Vagina (tissue), 2 donors: Measurements from ENCODE around the gene ITM2C. TPM values are rescaled to one million over a fixed set of nuclear protein-coding genes. Genes with fewer than 3 reads are reported as not detected.

Experiments used
- DNase-seq, 2 donors: peaks; one replicate each; pipeline ENCODE4 v3.0.0-alpha.2; 2017; ENCODE audit errors: extremely low spot score in 2 of 2
- H3K27ac ChIP-seq: fragments of 200-600 bp; sonication (generic); one replicate; pipeline ENCODE4 v1.5.1; 2019
- H3K27me3 ChIP-seq: fragments of 200-600 bp; sonication (generic); one replicate; pipeline ENCODE4 v1.5.1; 2019
- H3K36me3 ChIP-seq, 2 donors: fragments of 200-600 bp; sonication (generic); one replicate each; pipeline ENCODE4 v1.5.1; 2017 to 2019
- H3K4me1 ChIP-seq: fragments of 200-600 bp; sonication (generic); one replicate; pipeline ENCODE4 v1.5.1; 2019
- H3K4me3 ChIP-seq, 2 donors: fragments of 200-600 bp; sonication (generic); 1 replicate in 1 of 2; 2 replicates in 1 of 2; pipeline ENCODE4 v1.5.1; 2016 to 2019
- H3K9me3 ChIP-seq: fragments of 200-600 bp; sonication (generic); one replicate; pipeline ENCODE4 v1.5.1; 2019
- CTCF ChIP-seq, 3 experiments: fragments of 450-650 bp in 2 of 3; fragments of 200-600 bp in 1 of 3; sonication (generic) in 1 of 3; IDR thresholded peaks; one replicate each; pipeline ENCODE4 v1.5.1; 2017 to 2019; ENCODE audit warnings: antibody characterized with exemption in 3 of 3, mild to moderate bottlenecking in 2 of 3, moderate library complexity in 2 of 3
- POLR2A ChIP-seq, 2 donors: fragments of 450-650 bp; IDR thresholded peaks; one replicate each; pipeline ENCODE4 v1.6.1; 2017; ENCODE audit warnings: antibody characterized with exemption in 2 of 2, mild to moderate bottlenecking in 2 of 2, moderate library complexity in 2 of 2
- POLR2AphosphoS5 ChIP-seq, 2 donors: sonication (generic); formaldehyde crosslinking; IDR thresholded peaks; one replicate each; pipeline ENCODE4 v1.9.0; 2017; ENCODE audit warnings: antibody characterized with exemption in 2 of 2, mild to moderate bottlenecking in 2 of 2, low read depth in 1 of 2; ENCODE audit not compliant: insufficient read depth in 1 of 2
- intact Hi-C: fragments of 100-400 bp; cut with DNase I; formaldehyde crosslinking; loops from one replicate; pipeline ENCODE4 v1.15.1; 2023
- total RNA-seq: library from RNA; depleted of rRNA; stranded (reverse); fragments of >200 nt; gene quantifications from one replicate; pipeline ENCODE4 v1.2.3, GENCODE V29; 2016

Gene ITM2C
- total RNA-seq, 1 donor from 2014 or later: 86.2 TPM

GRCh38 chr2:230916218-230916617, 51.5 kb downstream of the ITM2C start:
- DNase-seq: no peak
- H3K36me3 ChIP-seq: no peaks in the 10 kb centered on the region
- H3K27ac ChIP-seq: no peak overlapping the region
- no peak overlapping the region for H3K4me3 ChIP-seq
- H3K9me3 ChIP-seq: no peaks in the 10 kb centered on the region
- no peaks in the 10 kb centered on the region for H3K4me1 ChIP-seq
- H3K27me3 ChIP-seq: no peaks in the 10 kb centered on the region
- intact Hi-C loops: no loop called here
- no peak for TF ChIP-seq POLR2A (IDR thresholded peaks at IDR 0.05)
- no peak for TF ChIP-seq CTCF (IDR thresholded peaks at IDR 0.05)
- TF ChIP-seq POLR2AphosphoS5 (IDR thresholded peaks at IDR 0.05; ENCODE audit: insufficient read depth in 1 of 2, low read depth in 1 of 2): no peak

GRCh38 chr2:230919240-230919639, 54.5 kb downstream of the ITM2C start:
- no peak overlapping the region for H3K4me3 ChIP-seq
- no peaks in the 10 kb centered on the region for H3K27me3 ChIP-seq
- H3K4me1 ChIP-seq: no peaks in the 10 kb centered on the region
- no peaks in the 10 kb centered on the region for H3K36me3 ChIP-seq
- no peaks in the 10 kb centered on the region for H3K9me3 ChIP-seq
- no peak overlapping the region for H3K27ac ChIP-seq
- no peak for DNase-seq
- intact Hi-C loops: no loop called here
- TF ChIP-seq POLR2A (IDR thresholded peaks at IDR 0.05): no peak
- no peak for TF ChIP-seq POLR2AphosphoS5 (IDR thresholded peaks at IDR 0.05; ENCODE audit: insufficient read depth in 1 of 2, low read depth in 1 of 2)
- no peak for TF ChIP-seq CTCF (IDR thresholded peaks at IDR 0.05)

GRCh38 chr2:230919681-230920080, 54.9 kb downstream of the ITM2C start:
- Histone ChIP-seq H3K36me3 (no peaks in the 10 kb centered on the region), H3K27me3 (no peaks in the 10 kb centered on the region), H3K27ac (no peak overlapping the region), H3K9me3 (no peaks in the 10 kb centered on the region), H3K4me3 (no peak overlapping the region), H3K4me1 (no peaks in the 10 kb centered on the region)
- intact Hi-C loops: no loop called here
- TF ChIP-seq CTCF (IDR thresholded peaks at IDR 0.05) (no peak), POLR2AphosphoS5 (IDR thresholded peaks at IDR 0.05; ENCODE audit: insufficient read depth in 1 of 2, low read depth in 1 of 2) (no peak), POLR2A (IDR thresholded peaks at IDR 0.05) (no peak)
- no peak for DNase-seq

- Histone ChIP-seq H3K27me3 (no peaks in the 10 kb centered on the region), H3K9me3 (no peaks in the 10 kb centered on the region), H3K4me1 (no peaks in the 10 kb centered on the region), H3K27ac (no peak overlapping the region), H3K36me3 (no peaks in the 10 kb centered on the region), H3K4me3 (no peak overlapping the region)
- intact Hi-C loops: no loop called here
- no peak for DNase-seq
- no peak for TF ChIP-seq POLR2A (IDR thresholded peaks at IDR 0.05)
- no peak for TF ChIP-seq CTCF (IDR thresholded peaks at IDR 0.05)
- TF ChIP-seq POLR2AphosphoS5 (IDR thresholded peaks at IDR 0.05; ENCODE audit: insufficient read depth in 1 of 2, low read depth in 1 of 2): no peak
Measured at GRCh38 chr2:230920167-230920566, 55.4 kb downstream of the ITM2C start.

- no peak overlapping the region for H3K27ac ChIP-seq
- TF ChIP-seq POLR2AphosphoS5 (IDR thresholded peaks at IDR 0.05; ENCODE audit: insufficient read depth in 1 of 2, low read depth in 1 of 2): no peak
- no peak for TF ChIP-seq CTCF (IDR thresholded peaks at IDR 0.05)
- no peak for TF ChIP-seq POLR2A (IDR thresholded peaks at IDR 0.05)
- H3K4me3 ChIP-seq: no peak overlapping the region
- no peaks in the 10 kb centered on the region for H3K9me3 ChIP-seq
- intact Hi-C loops: no loop called here
- H3K4me1 ChIP-seq: no peaks in the 10 kb centered on the region
- DNase-seq: no peak
- H3K27me3 ChIP-seq: no peaks in the 10 kb centered on the region
- no peaks in the 10 kb centered on the region for H3K36me3 ChIP-seq
Measured at GRCh38 chr2:230921806-230922595, 57.3 kb downstream of the ITM2C start.
